NCI-H345 treated with DMSO at 0.1 percent for 48 hours (cell line): ENCODE measurements around the gene TLCD3B.

ENCODE experiments used
- DNase-seq: peaks from one replicate; lab custom pipeline; 2025; ENCODE audit not compliant: unreplicated experiment; lab: John Stamatoyannopoulos, UW

Gene TLCD3B

DNA sequence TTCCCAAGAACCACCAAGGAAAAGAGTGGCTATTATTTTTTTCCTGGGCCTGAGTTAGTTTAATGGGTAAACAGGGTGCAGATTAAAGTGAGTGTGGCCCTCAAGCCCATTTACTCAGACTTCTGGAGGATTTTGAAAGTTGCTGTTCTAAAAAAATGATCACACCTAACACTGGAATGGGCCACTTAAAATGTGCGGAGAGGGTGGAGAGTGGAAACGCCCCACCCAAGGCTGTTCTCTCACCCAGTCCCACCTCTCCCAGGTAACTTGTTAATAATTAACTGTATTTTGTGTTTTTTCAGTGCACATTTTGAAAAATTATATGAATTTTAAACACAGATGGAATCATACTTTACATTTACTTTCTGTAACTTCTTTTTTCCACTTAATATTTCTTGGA, 41.0 kb downstream of the TLCD3B start:
- no peak for DNase-seq

- no peak for DNase-seq
Measured at GRCh38 chr16:29989111-29989858, 41.8 kb downstream of the TLCD3B start.

- DNase-seq = no peak
Measured at GRCh38 chr16:29988346-29989075, 42.6 kb downstream of the TLCD3B start.

GRCh38 chr16:29987371-29988085, 43.5 kb downstream of the TLCD3B start:
- DNase-seq = no peak

DNA sequence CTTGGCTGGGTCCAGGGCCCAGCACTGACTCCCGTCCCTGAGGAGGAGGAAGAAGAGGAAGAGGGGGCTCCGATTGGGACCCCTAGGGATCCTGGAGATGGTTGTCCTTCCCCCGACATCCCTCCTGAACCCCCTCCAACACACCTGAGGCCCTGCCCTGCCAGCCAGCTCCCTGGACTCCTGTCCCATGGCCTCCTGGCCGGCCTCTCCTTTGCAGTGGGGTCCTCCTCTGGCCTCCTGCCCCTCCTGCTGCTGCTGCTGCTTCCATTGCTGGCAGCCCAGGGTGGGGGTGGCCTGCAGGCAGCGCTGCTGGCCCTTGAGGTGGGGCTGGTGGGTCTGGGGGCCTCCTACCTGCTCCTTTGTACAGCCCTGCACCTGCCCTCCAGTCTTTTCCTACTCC, 44.1 kb downstream of the TLCD3B start:
- no peak for DNase-seq

DNA sequence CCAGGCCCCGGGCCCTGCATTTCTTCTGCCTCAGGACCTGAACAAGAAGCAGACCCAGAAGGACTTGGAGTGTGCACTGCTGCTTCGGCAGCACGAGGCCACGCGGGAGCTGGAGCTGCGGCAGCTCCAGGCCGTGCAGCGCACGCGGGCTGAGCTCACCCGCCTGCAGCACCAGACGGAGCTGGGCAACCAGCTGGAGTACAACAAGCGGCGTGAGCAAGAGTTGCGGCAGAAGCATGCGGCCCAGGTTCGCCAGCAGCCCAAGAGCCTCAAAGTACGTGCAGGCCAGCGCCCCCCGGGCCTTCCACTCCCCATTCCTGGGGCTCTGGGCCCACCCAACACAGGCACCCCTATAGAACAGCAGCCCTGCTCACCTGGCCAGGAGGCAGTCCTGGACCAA, 44.8 kb downstream of the TLCD3B start:
- DNase-seq = no peak

DNA sequence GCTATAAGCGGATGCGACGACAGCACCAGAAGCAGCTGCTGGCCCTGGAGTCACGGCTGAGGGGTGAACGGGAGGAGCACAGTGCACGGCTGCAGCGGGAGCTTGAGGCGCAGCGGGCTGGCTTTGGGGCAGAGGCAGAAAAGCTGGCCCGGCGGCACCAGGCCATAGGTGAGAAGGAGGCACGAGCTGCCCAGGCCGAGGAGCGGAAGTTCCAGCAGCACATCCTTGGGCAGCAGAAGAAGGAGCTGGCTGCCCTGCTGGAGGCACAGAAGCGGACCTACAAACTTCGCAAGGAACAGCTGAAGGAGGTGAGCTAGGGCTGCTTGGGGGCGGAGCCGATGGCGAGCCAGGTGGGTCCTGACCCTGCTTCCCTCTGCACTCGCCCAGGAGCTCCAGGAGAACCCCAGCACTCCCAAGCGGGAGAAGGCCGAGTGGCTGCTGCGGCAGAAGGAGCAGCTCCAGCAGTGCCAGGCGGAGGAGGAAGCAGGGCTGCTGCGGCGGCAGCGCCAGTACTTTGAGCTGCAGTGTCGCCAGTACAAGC, 45.7 kb downstream of the TLCD3B start:
- no peak for DNase-seq

- no peak for DNase-seq
Measured at GRCh38 chr16:29984764-29985147, 46.3 kb downstream of the TLCD3B start.

DNA sequence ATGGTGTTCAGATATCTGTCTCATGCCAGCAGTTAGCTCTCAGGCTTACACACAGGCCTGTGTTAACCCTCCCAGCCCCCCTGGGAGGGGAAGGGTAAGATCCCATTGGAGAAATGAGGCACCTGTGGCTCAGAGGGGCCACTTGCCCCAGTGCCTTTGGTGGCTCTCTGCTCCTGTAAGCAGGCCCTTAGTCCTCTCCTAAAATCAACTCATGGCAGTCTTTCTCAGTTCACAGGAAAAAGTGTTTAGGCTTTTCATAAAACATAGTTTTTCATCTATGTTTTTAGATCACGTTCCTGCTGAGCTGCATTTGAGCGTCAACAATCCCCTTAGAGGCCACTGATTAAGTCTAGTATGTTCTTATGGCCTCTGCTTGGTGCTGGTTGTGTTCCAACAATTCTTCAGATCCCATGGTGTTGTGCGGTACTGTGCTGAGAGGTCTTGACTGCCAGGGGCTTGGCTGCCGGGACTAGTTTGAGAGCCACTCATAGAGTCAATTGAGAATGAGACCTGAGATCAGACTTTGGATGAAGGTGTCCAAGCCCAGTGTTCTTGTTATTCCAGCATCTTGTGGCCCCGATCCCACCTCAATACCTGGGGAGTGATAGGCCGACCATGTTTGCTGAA, 46.8 kb downstream of the TLCD3B start:
- DNase-seq = no peak

DNA sequence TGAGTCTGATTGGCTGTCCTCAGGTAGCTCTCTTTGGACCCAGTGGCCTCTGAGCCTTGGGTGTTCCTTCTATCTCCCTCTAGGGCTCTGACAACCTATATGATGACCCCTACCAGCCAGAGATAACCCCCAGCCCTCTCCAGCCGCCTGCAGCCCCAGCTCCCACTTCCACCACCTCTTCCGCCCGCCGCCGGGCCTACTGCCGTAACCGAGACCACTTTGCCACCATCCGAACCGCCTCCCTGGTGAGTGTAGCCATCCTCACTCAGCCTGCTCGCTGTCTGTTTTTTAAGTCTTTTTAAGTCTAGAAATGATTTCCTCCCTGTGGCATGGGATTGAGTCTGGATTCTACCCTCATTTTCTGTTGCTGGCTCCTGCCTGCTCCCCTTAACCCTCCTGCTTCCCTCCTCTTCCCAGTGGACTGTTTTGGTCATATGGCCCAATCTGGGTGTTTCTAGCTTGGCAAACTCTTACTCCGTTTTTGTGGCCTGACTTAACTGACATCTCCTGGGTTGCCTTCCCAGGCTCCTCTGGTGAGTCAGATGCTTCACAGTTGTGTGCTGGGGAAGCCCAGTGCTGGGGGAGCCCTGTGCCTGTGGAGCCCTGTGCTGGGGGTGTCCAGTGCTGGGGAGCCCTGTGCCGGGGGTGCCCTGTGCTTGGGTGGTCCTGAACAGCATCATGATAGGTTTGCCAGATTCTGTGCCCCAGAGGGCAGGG, 47.5 kb downstream of the TLCD3B start:
- DNase-seq = no peak

DNA sequence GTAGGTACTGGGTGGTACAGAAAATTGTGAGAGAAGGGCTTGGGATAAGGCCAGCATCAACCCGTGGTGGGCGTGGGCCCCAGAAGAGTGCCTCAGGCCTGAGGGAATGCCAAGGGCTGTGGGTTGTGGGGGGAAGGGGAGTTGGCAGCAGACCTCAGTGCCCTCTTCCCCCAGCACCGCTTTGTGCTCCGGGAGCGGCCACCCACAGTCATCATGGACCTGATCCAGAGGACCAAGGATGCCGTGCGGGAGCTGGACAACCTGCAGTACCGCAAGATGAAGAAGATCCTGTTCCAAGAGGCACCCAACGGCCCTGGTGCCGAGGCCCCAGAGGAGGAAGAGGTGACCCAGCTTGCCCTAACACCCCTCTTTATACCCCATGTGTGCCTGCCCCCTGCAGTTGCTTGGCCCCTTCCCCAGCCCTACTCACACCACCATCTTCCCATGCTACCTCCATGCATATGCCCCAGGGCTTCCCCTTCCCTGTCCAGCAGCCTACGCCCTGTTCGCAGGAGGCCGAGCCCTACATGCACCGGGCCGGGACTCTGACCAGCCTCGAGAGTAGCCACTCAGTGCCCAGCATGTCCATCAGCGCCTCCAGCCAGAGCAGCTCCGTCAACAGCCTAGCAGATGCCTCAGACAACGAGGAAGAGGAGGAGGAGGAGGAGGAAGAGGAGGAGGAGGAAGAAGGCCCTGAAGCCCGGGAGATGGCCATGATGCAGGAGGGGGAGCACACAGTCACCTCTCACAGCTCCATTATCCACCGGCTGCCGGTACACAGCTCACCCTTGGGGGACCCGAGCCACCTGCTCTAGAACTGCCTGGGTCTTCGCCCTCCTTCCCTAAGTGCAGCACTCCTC, 48.3 kb downstream of the TLCD3B start:
- DNase-seq = no peak

DNA sequence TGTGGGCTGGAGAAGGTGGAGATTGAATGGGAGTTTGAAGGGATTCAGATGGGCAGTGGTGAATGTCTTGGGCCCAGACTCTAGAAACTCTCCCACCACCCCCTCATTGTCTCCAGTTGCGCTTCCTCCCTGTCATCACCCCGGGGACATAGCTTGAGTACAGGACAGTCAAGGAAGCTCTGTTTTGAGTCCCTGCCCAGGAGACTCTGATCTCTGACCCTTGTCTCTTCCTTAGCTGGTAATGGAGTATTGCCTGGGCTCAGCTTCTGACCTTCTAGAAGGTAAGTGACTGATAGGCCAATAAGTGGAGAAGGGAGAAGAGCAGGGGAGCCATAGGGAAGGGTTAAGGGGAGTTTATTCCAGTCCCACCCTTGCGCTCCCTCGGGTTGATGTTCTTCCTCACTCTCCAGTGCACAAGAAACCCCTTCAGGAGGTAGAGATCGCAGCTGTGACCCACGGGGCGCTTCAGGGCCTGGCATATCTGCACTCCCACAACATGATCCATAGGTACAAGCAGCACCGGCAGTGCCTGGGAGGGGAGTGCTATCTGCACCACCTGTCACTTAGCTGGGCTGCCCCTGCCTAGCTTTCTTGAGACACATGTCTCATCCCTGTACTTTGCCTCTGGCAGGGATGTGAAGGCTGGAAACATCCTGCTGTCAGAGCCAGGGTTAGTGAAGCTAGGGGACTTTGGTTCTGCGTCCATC, 52.4 kb downstream of the TLCD3B start:
- DNase-seq = no peak

DNA sequence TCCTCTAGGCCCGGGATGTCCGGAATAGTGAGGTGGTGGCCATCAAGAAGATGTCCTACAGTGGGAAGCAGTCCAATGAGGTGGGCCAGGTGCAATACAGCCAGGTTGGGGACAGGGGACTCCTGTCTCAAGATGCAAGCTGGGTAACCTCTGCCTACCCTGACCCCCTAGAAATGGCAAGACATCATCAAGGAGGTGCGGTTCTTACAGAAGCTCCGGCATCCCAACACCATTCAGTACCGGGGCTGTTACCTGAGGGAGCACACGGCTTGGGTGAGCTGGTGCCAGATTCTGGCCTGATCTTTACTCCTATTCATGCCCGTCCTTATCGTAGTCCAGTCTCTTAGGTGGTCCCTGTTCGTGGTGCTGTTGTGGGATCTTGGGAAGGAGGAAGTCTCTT, 53.0 kb downstream of the TLCD3B start:
- DNase-seq = no peak

DNA sequence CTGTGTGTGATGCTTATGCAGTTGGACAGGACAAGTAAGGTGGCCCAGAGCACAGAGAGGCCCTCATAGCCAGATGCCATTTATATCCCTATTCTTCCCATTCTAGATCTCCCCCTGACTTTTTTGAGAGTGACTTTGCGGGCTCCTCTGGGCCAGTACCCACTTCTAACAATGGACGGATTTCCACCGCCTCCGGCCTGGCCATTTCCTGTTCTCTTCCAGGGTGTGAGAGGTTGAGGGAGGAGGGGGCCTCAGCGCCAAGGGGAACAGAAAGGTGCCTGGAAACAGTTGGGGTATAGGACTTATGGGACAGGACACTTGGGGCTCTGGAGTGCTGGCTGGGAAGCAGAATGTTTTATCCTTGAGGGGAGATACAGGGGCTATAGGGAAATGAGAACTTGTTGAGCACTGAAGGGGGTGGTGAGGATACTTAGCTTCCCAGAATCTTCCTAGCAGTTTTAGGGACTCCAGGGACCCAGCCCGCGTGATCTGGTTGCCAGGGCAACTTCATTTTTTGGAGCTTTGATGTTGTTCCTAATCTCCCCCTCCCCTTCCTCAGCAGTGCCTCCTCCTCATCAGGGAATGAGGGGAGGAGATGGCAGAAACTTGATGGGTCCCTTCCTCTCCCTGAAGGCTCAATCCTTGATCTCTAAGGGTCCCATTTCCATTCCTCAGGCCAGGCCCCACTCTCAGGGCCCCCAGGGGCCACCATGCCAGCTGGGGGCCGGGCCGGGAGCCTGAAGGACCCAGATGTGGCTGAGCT, 53.8 kb downstream of the TLCD3B start:
- DNase-seq = no peak

- no peak for DNase-seq
Measured at GRCh38 chr16:29975811-29976511, 55.1 kb downstream of the TLCD3B start.

DNA sequence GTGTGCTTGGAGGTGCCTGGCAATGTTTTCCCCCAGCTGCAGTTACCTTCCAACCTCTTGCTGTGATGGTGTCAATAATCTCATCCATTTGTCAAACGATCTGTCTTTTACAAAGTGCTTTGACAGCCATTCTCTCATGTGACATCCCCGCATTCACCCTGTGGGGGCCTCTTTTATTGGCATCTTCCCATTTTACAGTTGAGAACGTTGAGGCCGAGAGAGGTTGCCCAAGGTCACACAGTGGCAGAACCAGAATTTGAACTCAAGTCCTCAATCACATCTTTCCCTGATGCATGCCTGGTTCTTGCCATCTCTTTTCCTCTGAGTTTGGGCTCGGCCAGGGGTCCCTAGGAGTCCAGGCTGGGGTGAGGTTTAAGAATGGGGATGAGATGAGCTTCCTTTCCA, 55.9 kb downstream of the TLCD3B start:
- DNase-seq = no peak
